Endometrium (tissue), 2 donors: ENCODE data around the gene SMARCB1.

Source experiments
- FAIRE-seq: peaks from 2 replicates; lab custom pipeline; 2012; peaks lifted over from hg19 to GRCh38; lab: Jason Lieb, UNC
- donor health status: control.
- donor health status: control.

SMARCB1 gene

GRCh38 chr22:23762842-23763578, 23.8 kb upstream of the SMARCB1 start, which contains the start of gene C22orf15:
TSS of gene C22orf15 (plus strand) at chr22:23762990. CDS start at chr22:23763307, 317 bp downstream.
- no peak for FAIRE-seq

GRCh38 chr22:23763579-23763945, 23.2 kb upstream of the SMARCB1 start:
- FAIRE-seq: no peak

- no peak for FAIRE-seq
Measured at GRCh38 chr22:23763954-23764353, 22.8 kb upstream of the SMARCB1 start.

- FAIRE-seq: no peak
Measured at GRCh38 chr22:23764899-23765881, 21.6 kb upstream of the SMARCB1 start.

- FAIRE-seq: no peak
Measured at GRCh38 chr22:23767303-23767672, 19.5 kb upstream of the SMARCB1 start.

- FAIRE-seq: no peak
Measured at GRCh38 chr22:23767673-23768548, 18.9 kb upstream of the SMARCB1 start, which contains the start of gene CHCHD10. TSS of gene CHCHD10 (minus strand) at chr22:23767972. CDS start at chr22:23767874, 98 bp downstream.

GRCh38 chr22:23769321-23769965, 17.3 kb upstream of the SMARCB1 start:
- FAIRE-seq: no peak

- no peak for FAIRE-seq
Measured at GRCh38 chr22:23772315-23772648, 14.5 kb upstream of the SMARCB1 start.

GRCh38 chr22:23772649-23773473, 13.9 kb upstream of the SMARCB1 start, which contains the start of gene MMP11:
TSS of gene MMP11 (plus strand) at chr22:23772849. CDS start at chr22:23772871, 22 bp downstream.
- no peak for FAIRE-seq

- FAIRE-seq: no peak
Measured at GRCh38 chr22:23773483-23774113, 13.2 kb upstream of the SMARCB1 start.

GRCh38 chr22:23774114-23774921, 12.4 kb upstream of the SMARCB1 start:
- FAIRE-seq: no peak

- no peak for FAIRE-seq
Measured at GRCh38 chr22:23774922-23775436, 11.8 kb upstream of the SMARCB1 start.

GRCh38 chr22:23775779-23776375, 10.9 kb upstream of the SMARCB1 start:
- no peak for FAIRE-seq

- FAIRE-seq: no peak
Measured at GRCh38 chr22:23777776-23778576, 8.8 kb upstream of the SMARCB1 start.

- no peak for FAIRE-seq
Measured at GRCh38 chr22:23778577-23778900, 8.2 kb upstream of the SMARCB1 start.

- no peak for FAIRE-seq
Measured at GRCh38 chr22:23779083-23779482, 7.7 kb upstream of the SMARCB1 start.

- no peak for FAIRE-seq
Measured at GRCh38 chr22:23779731-23780130, 7.0 kb upstream of the SMARCB1 start.
